PC-3 (cell line): ENCODE results near the gene ST6GALNAC5.

Experiments
- CTCF ChIP-seq: fragments of 300-600 bp; sonication (generic); conservative IDR thresholded peaks from 2 replicates; pipeline ENCODE4 v1.5.1; 2017; ENCODE audit warnings: antibody characterized with exemption, low read depth, mild to moderate bottlenecking, low read length
- EZH2 ChIP-seq: fragments of 300-600 bp; sonication (generic); IDR thresholded peaks from one replicate; pipeline ENCODE4 v1.6.1; 2017; ENCODE audit warnings: antibody characterized with exemption, mild to moderate bottlenecking, low read length; ENCODE audit not compliant: unreplicated experiment
- EZH2phosphoT487 ChIP-seq: fragments of 300-600 bp; sonication (generic); IDR thresholded peaks from 2 replicates; pipeline ENCODE4 v1.6.1; 2018; ENCODE audit warnings: mild to moderate bottlenecking, antibody characterized with exemption, low read length, borderline replicate concordance

- TF ChIP-seq CTCF (no peak), EZH2 (no peak), EZH2phosphoT487 (no peak)
Observed at GRCh38 chr1:76872944-76873343, 5.7 kb downstream of the ST6GALNAC5 start.
